Mammary epithelial cell (primary cell): ENCODE measurements around the gene ANKRD10.

Source experiments
- CTCF ChIP-seq, 2 donors: IDR thresholded peaks in 1 of 2; conservative IDR thresholded peaks in 1 of 2; 2 replicates each; pipeline ENCODE4 v1.5.1; 2011 to 2012; ENCODE audit warnings: inconsistent platforms in 2 of 2, low read length in 2 of 2, mild to moderate bottlenecking in 2 of 2, control low read depth in 1 of 2, low read depth in 1 of 2; ENCODE audit not compliant: insufficient read depth in 1 of 2; ENCODE audit errors: extremely low read depth in 1 of 2
- EZH2 ChIP-seq: IDR thresholded peaks from 2 replicates; pipeline ENCODE4 v1.6.1; 2012; ENCODE audit warnings: low read length, inconsistent platforms, borderline replicate concordance

- TF ChIP-seq CTCF (conservative IDR thresholded peaks at IDR 0.05 in 1 of 2, IDR thresholded peaks at IDR 0.05 in 1 of 2; ENCODE audit: extremely low read depth in 1 of 2, insufficient read depth in 1 of 2, low read depth in 1 of 2, low read length in 2 of 2) (no peak), EZH2 (no peak)
Measured at GRCh38 chr13:110894086-110894485, 20.8 kb downstream of the ANKRD10 start.
